HG03342 (cell line): ENCODE measurements around the gene CAPN5.
"Not testable (repeated sequence)": the region's sequence is repeated elsewhere in the genome, so short reads cannot be mapped to it uniquely, and the experiment has no call there.

Experiments used
- ATAC-seq: cut with Tn5 transposase; IDR thresholded peaks from one replicate; pipeline ENCODE4 v1.9.1; 2021; ENCODE audit warnings: mild to moderate bottlenecking, moderate library complexity; ENCODE audit not compliant: unreplicated experiment

Gene CAPN5

GRCh38 chr11:77095551-77096490 is 29.1 kb downstream of the CAPN5 start:
- no peak for ATAC-seq

DNA sequence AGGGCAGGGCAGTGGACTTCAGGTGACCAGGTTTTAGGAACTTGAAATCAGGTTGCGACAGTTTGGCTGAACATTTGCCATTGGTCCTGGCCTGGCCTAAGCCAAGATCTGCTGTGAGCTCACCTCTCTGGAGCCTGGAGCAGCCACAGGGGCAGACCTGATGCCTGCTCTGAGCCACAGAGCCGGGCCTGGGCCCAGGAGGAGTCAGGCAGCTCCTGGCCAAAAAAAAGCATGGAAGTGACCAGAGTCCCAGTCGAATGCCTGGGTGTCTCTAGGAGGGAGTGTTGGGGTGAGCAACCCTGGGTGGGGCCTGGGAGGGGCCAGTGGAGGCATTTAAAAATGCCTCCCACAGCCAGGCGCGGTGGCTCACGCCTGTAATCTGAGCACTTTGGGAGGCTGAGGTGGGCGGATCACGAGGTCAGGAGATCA is 29.8 kb downstream of the CAPN5 start:
- ATAC-seq: no peak

DNA sequence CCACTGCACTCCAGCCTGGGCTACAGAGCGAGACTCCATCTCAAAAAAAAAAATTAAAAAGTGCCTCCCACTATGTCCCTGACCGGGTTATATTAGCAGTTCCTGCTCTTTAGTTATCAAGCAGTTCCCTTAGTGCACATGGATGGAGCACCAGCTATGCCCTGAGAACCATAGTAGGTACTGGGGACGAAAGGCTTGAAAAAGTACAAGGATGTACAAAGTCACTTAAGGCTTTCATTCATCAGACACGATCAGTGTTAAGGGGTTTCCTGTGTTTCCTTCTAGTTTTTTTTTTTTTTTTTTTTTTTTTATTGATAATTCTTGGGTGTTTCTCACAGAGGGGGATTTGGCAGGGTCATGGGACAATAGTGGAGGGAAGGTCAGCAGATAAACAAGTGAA is 30.4 kb downstream of the CAPN5 start:
- not testable (repeated sequence) for ATAC-seq

DNA sequence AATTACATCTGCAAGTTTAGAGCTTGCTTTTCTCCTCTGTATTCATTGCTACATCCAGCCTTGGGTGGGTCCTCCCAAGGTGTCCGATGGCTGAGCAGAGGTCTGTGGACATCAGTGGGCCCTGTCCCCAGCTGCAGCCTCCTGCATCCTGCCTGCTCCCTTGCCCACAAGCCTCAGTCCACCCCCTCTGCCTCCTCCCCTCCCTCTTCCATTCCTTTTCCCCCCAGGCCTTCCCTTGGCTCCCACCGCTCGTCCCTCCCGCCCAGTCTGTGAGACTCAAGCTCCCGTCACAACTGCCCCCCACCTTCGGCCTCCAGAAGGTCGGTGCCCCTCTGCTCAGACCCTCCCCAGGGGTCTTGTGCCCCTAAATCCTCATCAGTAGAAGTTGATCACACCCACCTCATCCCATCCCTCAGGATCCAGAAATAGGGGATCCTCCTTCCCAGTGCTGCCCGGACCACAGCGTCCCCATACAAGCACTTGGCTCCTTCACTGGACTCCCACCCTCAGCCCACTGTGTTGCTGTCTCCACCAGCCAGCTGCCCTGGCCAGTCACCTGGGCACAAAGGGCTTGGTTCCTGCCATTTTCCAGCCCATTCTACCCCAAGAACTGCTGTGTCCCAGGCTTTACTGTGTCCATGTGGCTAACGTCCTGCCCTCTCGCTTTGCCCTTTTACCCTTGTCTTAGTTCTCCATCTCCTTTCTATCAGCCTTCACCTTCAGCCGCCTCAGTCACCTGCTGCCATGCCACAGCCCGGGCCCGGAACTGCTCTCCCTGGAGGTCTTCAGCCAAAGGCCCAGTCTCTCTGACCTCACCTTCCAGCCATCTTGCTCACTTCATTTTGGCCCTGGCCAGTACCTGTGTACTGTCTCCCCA is 33.6 kb downstream of the CAPN5 start:
- no peak for ATAC-seq

DNA sequence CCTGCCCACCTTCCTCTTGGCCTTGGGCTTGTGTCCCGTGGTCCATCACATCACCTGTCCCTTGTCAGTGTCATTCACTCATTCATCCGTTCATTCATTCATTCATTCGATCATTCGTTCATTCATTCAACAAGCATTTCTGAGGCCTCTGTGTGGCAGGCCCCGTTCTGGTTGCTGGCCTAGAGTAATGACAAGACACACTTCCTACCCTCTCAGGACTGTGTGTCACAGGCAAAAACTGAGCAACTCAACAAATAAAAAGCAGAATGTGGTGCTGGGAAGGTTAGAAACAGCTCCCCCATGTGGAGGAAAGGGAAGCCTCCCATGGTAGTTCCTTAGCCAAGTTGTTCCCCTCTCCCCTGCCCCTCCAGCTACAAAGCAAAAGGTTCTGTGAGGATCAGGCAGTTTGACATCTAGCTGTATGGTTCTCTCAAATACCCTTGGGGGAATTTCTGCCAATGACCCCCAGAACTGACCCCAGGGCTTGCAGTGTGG is 34.3 kb downstream of the CAPN5 start:
- no peak for ATAC-seq

DNA sequence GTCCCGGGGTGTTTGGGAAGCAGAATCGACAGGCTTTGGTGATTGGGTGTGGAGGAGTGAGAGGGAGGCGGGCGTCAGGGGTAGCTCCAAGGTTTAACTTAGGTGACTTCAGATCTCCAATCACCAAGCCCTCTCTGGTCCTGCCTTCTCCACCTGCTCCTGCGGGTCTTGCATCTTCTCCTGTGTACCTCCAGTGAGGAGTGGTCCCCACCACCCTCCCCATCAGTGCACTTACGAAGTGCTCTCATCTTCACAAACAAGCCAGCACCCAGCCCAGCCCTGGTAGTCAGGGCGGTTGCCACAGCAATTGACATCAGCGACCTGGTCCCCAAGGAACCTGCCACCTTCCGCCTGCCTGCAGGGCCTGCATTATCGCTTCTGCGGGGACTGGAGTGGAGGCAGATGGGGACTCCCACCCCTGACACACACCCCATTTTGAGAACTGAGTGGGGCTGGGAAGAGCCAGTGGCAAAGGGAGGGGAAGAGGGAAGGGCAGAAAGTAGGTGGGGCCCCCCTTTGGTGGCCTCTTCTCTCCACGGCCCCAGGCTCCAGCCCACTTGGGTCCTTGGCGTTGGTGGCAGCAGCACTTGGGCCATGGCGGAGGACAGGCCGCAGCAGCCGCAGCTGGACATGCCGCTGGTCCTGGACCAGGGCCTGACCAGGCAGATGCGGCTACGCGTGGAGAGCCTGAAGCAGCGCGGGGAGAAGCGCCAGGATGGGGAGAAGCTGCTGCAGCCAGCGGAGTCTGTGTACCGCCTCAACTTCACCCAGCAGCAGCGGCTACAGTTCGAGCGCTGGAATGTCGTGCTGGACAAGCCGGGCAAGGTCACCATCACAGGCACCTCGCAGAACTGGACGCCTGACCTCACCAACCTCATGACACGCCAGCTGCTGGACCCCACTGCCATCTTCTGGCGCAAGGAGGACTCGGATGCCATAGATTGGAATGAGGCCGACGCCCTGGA is 35.8 kb downstream of the CAPN5 start, which contains the start of gene OMP:
TSS of gene OMP (plus strand) at position 595 of the 965 bp plus-strand sequence. CDS start at position 595, 0 bp downstream.
- ATAC-seq: no peak

GRCh38 chr11:77103319-77103718 is 36.5 kb downstream of the CAPN5 start:
- ATAC-seq: no peak

- no peak for ATAC-seq
These were observed 38.0 kb downstream of the CAPN5 start for GRCh38 chr11:77104727-77105126.

DNA sequence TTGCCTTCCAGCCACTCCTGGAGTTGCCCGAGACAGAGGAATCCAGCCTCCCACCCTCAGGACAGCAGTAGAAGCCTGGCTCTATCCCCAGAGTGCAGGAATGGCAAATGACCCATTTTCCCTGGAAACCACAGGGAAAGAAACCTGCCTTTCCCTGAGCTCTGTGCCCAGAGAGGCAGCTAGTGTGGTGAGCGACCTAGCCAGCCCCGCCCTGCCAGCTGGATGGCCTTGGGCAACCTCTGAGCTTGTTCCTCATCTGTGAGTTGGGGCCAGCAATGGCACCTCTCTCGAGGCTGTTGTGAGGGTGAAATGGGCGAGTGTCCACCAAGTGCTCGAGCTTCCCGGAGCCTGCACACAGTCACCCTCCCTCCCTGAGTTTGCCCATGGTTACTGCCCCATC is 39.5 kb downstream of the CAPN5 start:
- no peak for ATAC-seq

DNA sequence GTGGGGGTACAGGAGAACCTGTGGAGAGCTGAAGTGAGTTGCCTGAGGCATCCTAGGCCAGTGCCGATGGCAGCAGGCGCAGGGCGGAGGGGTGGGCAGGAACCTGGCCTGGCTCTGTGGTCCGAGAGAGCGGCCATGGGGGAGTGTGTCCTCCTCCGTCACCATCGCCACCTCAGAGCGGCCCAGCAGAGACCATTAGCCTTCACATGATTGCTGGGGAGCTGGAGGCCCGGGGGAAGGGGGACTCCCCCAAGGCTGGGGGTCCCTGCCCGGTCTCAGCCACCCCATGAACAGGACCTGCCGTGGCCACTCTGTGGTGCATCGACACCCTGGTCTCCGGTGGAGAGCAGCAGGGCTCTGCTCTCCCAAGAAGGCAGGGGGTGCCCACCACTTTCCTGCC is 40.0 kb downstream of the CAPN5 start:
- ATAC-seq: no peak

- ATAC-seq: no peak
These were observed 41.2 kb downstream of the CAPN5 start for GRCh38 chr11:77107950-77108349.

- ATAC-seq: no peak
These were observed 41.7 kb downstream of the CAPN5 start for GRCh38 chr11:77108436-77108835.

GRCh38 chr11:77109236-77110019 is 42.7 kb downstream of the CAPN5 start:
- no peak for ATAC-seq

DNA sequence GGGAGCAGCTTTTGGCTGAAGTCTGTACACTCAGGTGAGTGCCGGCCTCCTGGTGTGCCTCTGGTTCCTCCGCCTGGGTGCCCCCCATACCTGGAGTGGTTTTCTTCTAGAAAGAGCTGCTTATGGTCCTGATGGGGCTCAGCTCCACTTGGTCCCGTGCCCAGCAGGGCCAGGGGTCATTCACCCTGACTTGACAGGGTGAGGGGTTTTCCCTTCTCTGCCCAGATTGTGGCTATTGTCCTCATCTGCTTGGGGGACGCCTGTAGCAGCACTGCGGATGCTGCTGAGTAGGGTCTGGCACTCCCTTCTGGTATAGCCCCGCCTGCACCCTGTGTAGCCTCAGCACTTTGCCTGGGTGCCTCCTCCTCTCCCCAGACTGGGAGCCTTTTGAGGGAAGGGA is 44.1 kb downstream of the CAPN5 start:
- no peak for ATAC-seq

- no peak for ATAC-seq
These were observed 44.5 kb downstream of the CAPN5 start for GRCh38 chr11:77111277-77111676.

DNA sequence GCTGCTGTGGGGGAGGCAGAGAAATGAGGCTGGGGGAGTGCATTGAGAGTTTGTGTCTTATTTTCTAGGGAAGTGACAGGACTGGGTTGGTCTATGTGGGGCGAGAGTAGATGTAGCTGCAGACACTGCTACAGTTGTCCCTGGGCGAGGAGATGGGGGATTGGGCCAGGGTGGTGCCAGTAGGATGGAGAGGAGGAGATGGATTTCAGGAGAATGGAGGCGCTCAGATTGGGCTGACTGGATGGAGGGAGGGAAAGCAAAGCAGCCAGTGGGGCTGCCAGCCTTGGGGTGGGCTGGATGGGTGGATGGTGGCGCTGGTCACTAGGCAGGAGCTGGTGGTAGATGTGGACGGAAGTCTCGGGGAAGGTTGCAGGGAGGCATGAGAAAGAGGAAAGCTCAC is 45.2 kb downstream of the CAPN5 start:
- no peak for ATAC-seq

GRCh38 chr11:77112641-77113381 is 46.0 kb downstream of the CAPN5 start:
- ATAC-seq: no peak

GRCh38 chr11:77113382-77114088 is 46.8 kb downstream of the CAPN5 start:
- ATAC-seq: no peak
